K562 (cell line): Measurements from ENCODE around the gene PTGFR. TPM values are rescaled to one million over a fixed set of nuclear protein-coding genes. Genes with fewer than 3 reads are reported as not detected.

Experiments used
- ATAC-seq: fragments of 200-7000 bp; cut with Tn5 transposase; 3 replicates; pipeline ENCODE4 v1.9.1; 2020; ENCODE audit warnings: moderate library complexity
- BruUV-seq: library from RNA; stranded (reverse); fragments of 400-500 nt; replicated peaks from 2 replicates; lab custom pipeline; 2021; lab: Mats Ljungman, UMichigan
- CTCF ChIA-PET: fragments of 300-600 bp; formaldehyde crosslinking; extraction: SDS; loops from one replicate; lab custom pipeline; 2021; ENCODE audit warnings: low intra/inter-chr PET ratio; lab: Yijun Ruan, JAX
- POLR2A ChIA-PET: fragments of 300-600, 350-650 bp; sonication (Branson Sonifier 250); formaldehyde crosslinking; extraction: SDS; loops from one replicate; lab custom pipeline; 2021; ENCODE audit warnings: antibody characterized with exemption, inconsistent platforms; lab: Yijun Ruan, JAX
- DNase-seq, 4 experiments: peaks; one replicate each; pipeline versions ENCODE4 v3.0.0 to v3.0.0-alpha.2; 2011 to 2018; ENCODE audit warnings: low spot score in 3 of 4, mixed read lengths in 3 of 4; ENCODE audit errors: extremely low read depth in 1 of 4
- FAIRE-seq: peaks from 2 replicates; lab custom pipeline; 2011; peaks lifted over from hg19 to GRCh38; lab: Jason Lieb, UNC
- H2AFZ ChIP-seq: 2 replicates; pipeline ENCODE4 v1.6.0; 2011; ENCODE audit warnings: low read depth, low read length, control low read depth, inconsistent platforms
- H3K27ac ChIP-seq: fragments of 200-600 bp; 3 replicates; pipeline ENCODE4 v1.8.0; 2011; ENCODE audit warnings: low read depth, mild to moderate bottlenecking, control low read depth, inconsistent platforms, low read length, moderate library complexity, mixed read lengths; ENCODE audit errors: extremely low read depth
- H3K27me3 ChIP-seq, 2 experiments: fragments of 300-600 bp in 1 of 2; 2 replicates in 1 of 2; 3 replicates in 1 of 2; pipeline versions ENCODE4 v1.6.0 to v1.8.0; 2011; ENCODE audit warnings: inconsistent platforms in 2 of 2, low read length in 2 of 2, mild to moderate bottlenecking in 1 of 2, mixed read lengths in 1 of 2, moderate library complexity in 1 of 2; ENCODE audit not compliant: control insufficient read depth in 2 of 2, insufficient read depth in 2 of 2
- H3K36me3 ChIP-seq: fragments of 300-600 bp; 3 replicates; pipeline ENCODE4 v1.8.0; 2011; ENCODE audit warnings: mild to moderate bottlenecking, low read length, inconsistent platforms; ENCODE audit not compliant: control insufficient read depth, insufficient read depth
- H3K4me1 ChIP-seq, 2 experiments: fragments of 200-600 bp in 1 of 2; replicated peaks in 1 of 2; 2 replicates in 1 of 2; 3 replicates in 1 of 2; pipeline versions ENCODE4 v1.5.1 to v1.8.0; 2011; ENCODE audit warnings: inconsistent platforms in 2 of 2, low read length in 2 of 2, mild to moderate bottlenecking in 1 of 2, mixed read lengths in 1 of 2, moderate library complexity in 1 of 2; ENCODE audit not compliant: control insufficient read depth in 2 of 2, insufficient read depth in 2 of 2
- H3K4me2 ChIP-seq: 2 replicates; pipeline ENCODE4 v1.6.1; 2011; ENCODE audit warnings: low read length, control low read depth, inconsistent platforms, mixed read lengths; ENCODE audit not compliant: insufficient read depth
- H3K4me3 ChIP-seq: fragments of 200-600 bp; sonication (generic), shearing (Covaris generic); 2 replicates; pipeline ENCODE4 v1.5.1; 2016; ENCODE audit warnings: control low read depth, inconsistent platforms
- H3K79me2 ChIP-seq: fragments of 200-600 bp; 3 replicates; pipeline ENCODE4 v1.8.0; 2011; ENCODE audit warnings: low read length, inconsistent platforms; ENCODE audit not compliant: control insufficient read depth, insufficient read depth
- H3K9ac ChIP-seq, 2 experiments: 2 replicates each; pipeline versions ENCODE4 v1.6.0 to v1.6.1; 2011; ENCODE audit warnings: low read depth in 2 of 2, low read length in 2 of 2, control low read depth in 1 of 2, inconsistent platforms in 1 of 2, mild to moderate bottlenecking in 1 of 2, mixed read lengths in 1 of 2; ENCODE audit not compliant: insufficient read depth in 1 of 2
- H3K9me1 ChIP-seq: one replicate; pipeline ENCODE4 v1.6.0; 2011; ENCODE audit warnings: inconsistent platforms, mild to moderate bottlenecking, low read length, moderate library complexity; ENCODE audit not compliant: control insufficient read depth, insufficient read depth
- H3K9me3 ChIP-seq: replicated peaks from 2 replicates; pipeline ENCODE4 v1.5.1; 2011; ENCODE audit warnings: low read depth, low read length, inconsistent platforms; ENCODE audit not compliant: control insufficient read depth, insufficient read depth
- H4K20me1 ChIP-seq: replicated peaks from 2 replicates; pipeline ENCODE4 v1.6.1; 2011; ENCODE audit warnings: low read length, inconsistent platforms, mixed read lengths; ENCODE audit not compliant: control insufficient read depth, insufficient read depth
- CHD4 ChIP-seq: fragments of 200-600 bp; sonication (generic); IDR thresholded peaks from 3 replicates; pipeline ENCODE4 v1.6.1; 2012; ENCODE audit warnings: low read depth, mild to moderate bottlenecking, mixed read lengths, low read length, inconsistent platforms; ENCODE audit not compliant: insufficient read depth, insufficient replicate concordance, poor library complexity, severe bottlenecking
- KAT2B ChIP-seq: IDR thresholded peaks from one replicate; pipeline ENCODE4 v1.6.1; 2012; ENCODE audit warnings: low read depth, mild to moderate bottlenecking, control low read depth, inconsistent platforms, low read length, moderate library complexity
- MECOM ChIP-seq: fragments of 250-450 bp; sonication (Bioruptor Pico); IDR thresholded peaks from 2 replicates; pipeline ENCODE4 v1.8.0; 2022; ENCODE audit warnings: inconsistent platforms
- NR2C1 ChIP-seq, 2 experiments: fragments of 450-650 bp; IDR thresholded peaks; 2 replicates each; pipeline ENCODE4 v1.6.1; 2017; ENCODE audit warnings: mild to moderate bottlenecking in 2 of 2, antibody characterized with exemption in 1 of 2, inconsistent platforms in 1 of 2, missing compliant biosample characterization in 1 of 2, missing genetic modification characterization in 1 of 2
- SP1 ChIP-seq: sonication (generic); formaldehyde crosslinking; IDR thresholded peaks from 2 replicates; pipeline ENCODE4 v1.8.1; 2022; ENCODE audit warnings: mild to moderate bottlenecking, missing genetic modification reagents
- XRCC4 ChIP-seq: IDR thresholded peaks from one replicate; pipeline ENCODE4 v1.6.1; 2011; ENCODE audit not compliant: insufficient read depth, insufficient read length; ENCODE audit errors: extremely low read depth
- ZKSCAN1 ChIP-seq: fragments of 150-350 bp; IDR thresholded peaks from 2 replicates; pipeline ENCODE4 v1.6.1; 2016; ENCODE audit warnings: low read depth, low read length
- ZNF175 ChIP-seq: fragments of 200-800 bp; sonication (Bioruptor generic); IDR thresholded peaks from 2 replicates; pipeline ENCODE4 v1.6.1; 2016; ENCODE audit warnings: low read depth, mild to moderate bottlenecking, missing genetic modification characterization, missing compliant biosample characterization
- ZNF263 ChIP-seq: sonication (generic); formaldehyde crosslinking; IDR thresholded peaks from 2 replicates; pipeline ENCODE4 v1.8.0; 2022; ENCODE audit warnings: mild to moderate bottlenecking, missing genetic modification reagents, borderline replicate concordance
- ZNF408 ChIP-seq: fragments of 250-450 bp; sonication (Bioruptor Pico); IDR thresholded peaks from 2 replicates; pipeline ENCODE4 v1.4.0; 2020; ENCODE audit warnings: low read depth, mild to moderate bottlenecking, moderate library complexity
- ZNF583 ChIP-seq: fragments of 250-450 bp; sonication (Bioruptor Pico); IDR thresholded peaks from 2 replicates; pipeline ENCODE4 v1.4.0; 2020
- WGBS: fragments of 100-300 bp; shearing (Covaris generic); methylation state at CpG from one replicate; pipeline ENCODE4 v1.1.6; 2016; ENCODE audit warnings: low coverage, mixed read lengths; ENCODE audit not compliant: insufficient coverage; ENCODE audit errors: missing lambda C conversion rate; 5-methylcytosine and 5-hydroxymethylcytosine counted together
- in situ Hi-C: fragments of 300-500 bp; cut with MboI; formaldehyde crosslinking; loops from 4 replicates; pipeline ENCODE4 v1.15.0; 2018; ENCODE audit warnings: inconsistent platforms, mixed read lengths
- intact Hi-C: fragments of 100-400 bp; cut with micrococcal nuclease; formaldehyde crosslinking; loops from 2 replicates; pipeline ENCODE4 v1.14.2; 2022
- polyA plus RNA-seq, 8 experiments: library from polyadenylated mRNA; depleted of rRNA in 4 of 8; stranded (reverse) in 5 of 8; unstranded in 3 of 8; fragments of >200 nt; fragmentation: Nextera tagmentation in 2 of 8; fragmentation: Illumina TruSeq in 1 of 8; extraction: Ambion mirVana in 2 of 8; extraction: Trizol in 1 of 8; gene quantifications; 2 replicates each; pipeline versions ENCODE4 v1.2.1 to v1.2.3, GENCODE V29; 2011 to 2014; ENCODE audit warnings: inconsistent platforms in 1 of 8, missing spikeins in 1 of 8
- total RNA-seq, 7 experiments: library from RNA; depleted of rRNA in 6 of 7; stranded (reverse); fragments of >200 nt in 6 of 7; fragmentation: Illumina TruSeq in 2 of 7; extraction: Trizol in 2 of 7; gene quantifications; 2 replicates each; pipeline versions ENCODE4 v1.2.1 to v1.2.3, GENCODE V29; 2011 to 2021; ENCODE audit warnings: low replicate concordance in 1 of 7
- TF ChIP-seq, protein P1 (sequence below): fragments of 450-650 bp; IDR thresholded peaks from 2 replicates; pipeline ENCODE4 v1.6.1; 2016
- TF ChIP-seq, protein P2 (sequence below): sonication (generic); formaldehyde crosslinking; IDR thresholded peaks from 2 replicates; pipeline ENCODE4 v1.8.1; 2023; ENCODE audit warnings: mild to moderate bottlenecking, missing genetic modification reagents
- TF ChIP-seq, protein P3 (sequence below): fragments of 450-650 bp; IDR thresholded peaks from 2 replicates; pipeline ENCODE4 v1.6.1; 2016; ENCODE audit warnings: missing biosample characterization, missing genetic modification characterization
- TF ChIP-seq, protein P4 (sequence below): fragments of 200-800 bp; sonication (Bioruptor generic); IDR thresholded peaks from 2 replicates; pipeline ENCODE4 v1.6.1; 2017; ENCODE audit warnings: missing genetic modification characterization, missing compliant biosample characterization
- TF ChIP-seq, protein P5 (sequence below): fragments of 250-450 bp; sonication (Bioruptor Pico); IDR thresholded peaks from 2 replicates; pipeline ENCODE4 v1.8.0; 2021; ENCODE audit warnings: mild to moderate bottlenecking, moderate library complexity

Gene PTGFR
- total and polyA plus RNA-seq, 9 of the 15 experiments (the other 6 are each of a cell fraction or from before 2014, with no cell fraction given): 0.04 TPM; not detected in 8

DNA sequence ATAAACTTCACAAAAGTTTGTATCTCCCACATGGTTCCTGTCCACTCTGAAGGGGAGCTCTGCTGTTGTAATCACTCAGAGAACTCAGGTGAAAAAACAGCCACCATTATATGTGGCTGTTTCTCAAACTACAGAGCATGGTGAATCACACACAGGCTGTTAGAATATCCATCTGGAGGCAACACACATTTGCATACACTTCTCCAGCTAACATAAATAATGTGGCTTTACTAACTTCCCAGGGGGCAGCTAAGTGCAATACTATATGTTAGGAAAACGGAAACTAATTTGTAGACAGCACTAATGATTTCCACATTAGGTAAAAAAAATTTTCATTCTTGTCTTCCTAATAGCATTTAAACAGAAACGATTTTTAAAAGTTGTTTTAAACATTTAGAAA lies 49.3 kb downstream of the PTGFR start:
- H2AFZ ChIP-seq: no peak overlapping the region
- CTCF ChIA-PET: no interaction called here
- H3K27me3 ChIP-seq: no peaks in the 10 kb centered on the region
- WGBS: 0% methylated on average over 2 of the region's 2 CpGs
- no peak for DNase-seq
- H4K20me1 ChIP-seq: no peaks in the 10 kb centered on the region
- H3K4me2 ChIP-seq: no peak overlapping the region
- no peak for ATAC-seq
- no peaks in the 10 kb centered on the region for H3K4me1 ChIP-seq
- POLR2A ChIA-PET: no interaction called here
- no peak overlapping the region for H3K27ac ChIP-seq
- peaks cover 2% of the 10 kb centered on the region; the same call in 1 of the 2 replicates for H3K9me3 ChIP-seq
- H3K79me2 ChIP-seq: no peaks in the 10 kb centered on the region
- no peaks in the 10 kb centered on the region for H3K36me3 ChIP-seq
- FAIRE-seq: no peak
- in situ Hi-C loops (no loop called here), intact Hi-C loops (no loop called here)
- no TSS peak for BruUV-seq
- H3K9me1 ChIP-seq: no peaks in the 10 kb centered on the region
- no peak overlapping the region for H3K4me3 ChIP-seq
- H3K9ac ChIP-seq: no peak overlapping the region
- TF ChIP-seq KAT2B: no peak
- TF ChIP-seq ZNF408: no peak
- TF ChIP-seq ZNF263 (CRISPR knock-in tag): no peak
- no peak for TF ChIP-seq CHD4
- TF ChIP-seq, protein P1, sequence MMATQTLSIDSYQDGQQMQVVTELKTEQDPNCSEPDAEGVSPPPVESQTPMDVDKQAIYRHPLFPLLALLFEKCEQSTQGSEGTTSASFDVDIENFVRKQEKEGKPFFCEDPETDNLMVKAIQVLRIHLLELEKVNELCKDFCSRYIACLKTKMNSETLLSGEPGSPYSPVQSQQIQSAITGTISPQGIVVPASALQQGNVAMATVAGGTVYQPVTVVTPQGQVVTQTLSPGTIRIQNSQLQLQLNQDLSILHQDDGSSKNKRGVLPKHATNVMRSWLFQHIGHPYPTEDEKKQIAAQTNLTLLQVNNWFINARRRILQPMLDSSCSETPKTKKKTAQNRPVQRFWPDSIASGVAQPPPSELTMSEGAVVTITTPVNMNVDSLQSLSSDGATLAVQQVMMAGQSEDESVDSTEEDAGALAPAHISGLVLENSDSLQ: no peak
- no peak for TF ChIP-seq ZNF175
- TF ChIP-seq, protein P2, sequence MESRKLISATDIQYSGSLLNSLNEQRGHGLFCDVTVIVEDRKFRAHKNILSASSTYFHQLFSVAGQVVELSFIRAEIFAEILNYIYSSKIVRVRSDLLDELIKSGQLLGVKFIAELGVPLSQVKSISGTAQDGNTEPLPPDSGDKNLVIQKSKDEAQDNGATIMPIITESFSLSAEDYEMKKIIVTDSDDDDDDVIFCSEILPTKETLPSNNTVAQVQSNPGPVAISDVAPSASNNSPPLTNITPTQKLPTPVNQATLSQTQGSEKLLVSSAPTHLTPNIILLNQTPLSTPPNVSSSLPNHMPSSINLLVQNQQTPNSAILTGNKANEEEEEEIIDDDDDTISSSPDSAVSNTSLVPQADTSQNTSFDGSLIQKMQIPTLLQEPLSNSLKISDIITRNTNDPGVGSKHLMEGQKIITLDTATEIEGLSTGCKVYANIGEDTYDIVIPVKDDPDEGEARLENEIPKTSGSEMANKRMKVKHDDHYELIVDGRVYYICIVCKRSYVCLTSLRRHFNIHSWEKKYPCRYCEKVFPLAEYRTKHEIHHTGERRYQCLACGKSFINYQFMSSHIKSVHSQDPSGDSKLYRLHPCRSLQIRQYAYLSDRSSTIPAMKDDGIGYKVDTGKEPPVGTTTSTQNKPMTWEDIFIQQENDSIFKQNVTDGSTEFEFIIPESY (CRISPR knock-in tag): no peak
- no peak for TF ChIP-seq NR2C1 (IDR thresholded peaks at IDR 0.05)
- no peak for TF ChIP-seq NR2C1 (tag; IDR thresholded peaks at IDR 0.05)
- no peak for TF ChIP-seq MECOM
- TF ChIP-seq, protein P3, sequence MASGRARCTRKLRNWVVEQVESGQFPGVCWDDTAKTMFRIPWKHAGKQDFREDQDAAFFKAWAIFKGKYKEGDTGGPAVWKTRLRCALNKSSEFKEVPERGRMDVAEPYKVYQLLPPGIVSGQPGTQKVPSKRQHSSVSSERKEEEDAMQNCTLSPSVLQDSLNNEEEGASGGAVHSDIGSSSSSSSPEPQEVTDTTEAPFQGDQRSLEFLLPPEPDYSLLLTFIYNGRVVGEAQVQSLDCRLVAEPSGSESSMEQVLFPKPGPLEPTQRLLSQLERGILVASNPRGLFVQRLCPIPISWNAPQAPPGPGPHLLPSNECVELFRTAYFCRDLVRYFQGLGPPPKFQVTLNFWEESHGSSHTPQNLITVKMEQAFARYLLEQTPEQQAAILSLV (tag): no peak
- no peak for TF ChIP-seq ZNF583
- TF ChIP-seq, protein P4, sequence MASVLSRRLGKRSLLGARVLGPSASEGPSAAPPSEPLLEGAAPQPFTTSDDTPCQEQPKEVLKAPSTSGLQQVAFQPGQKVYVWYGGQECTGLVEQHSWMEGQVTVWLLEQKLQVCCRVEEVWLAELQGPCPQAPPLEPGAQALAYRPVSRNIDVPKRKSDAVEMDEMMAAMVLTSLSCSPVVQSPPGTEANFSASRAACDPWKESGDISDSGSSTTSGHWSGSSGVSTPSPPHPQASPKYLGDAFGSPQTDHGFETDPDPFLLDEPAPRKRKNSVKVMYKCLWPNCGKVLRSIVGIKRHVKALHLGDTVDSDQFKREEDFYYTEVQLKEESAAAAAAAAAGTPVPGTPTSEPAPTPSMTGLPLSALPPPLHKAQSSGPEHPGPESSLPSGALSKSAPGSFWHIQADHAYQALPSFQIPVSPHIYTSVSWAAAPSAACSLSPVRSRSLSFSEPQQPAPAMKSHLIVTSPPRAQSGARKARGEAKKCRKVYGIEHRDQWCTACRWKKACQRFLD (CRISPR knock-in tag): no peak
- TF ChIP-seq SP1 (CRISPR knock-in tag): no peak
- no peak for TF ChIP-seq ZKSCAN1
- TF ChIP-seq, protein P5, sequence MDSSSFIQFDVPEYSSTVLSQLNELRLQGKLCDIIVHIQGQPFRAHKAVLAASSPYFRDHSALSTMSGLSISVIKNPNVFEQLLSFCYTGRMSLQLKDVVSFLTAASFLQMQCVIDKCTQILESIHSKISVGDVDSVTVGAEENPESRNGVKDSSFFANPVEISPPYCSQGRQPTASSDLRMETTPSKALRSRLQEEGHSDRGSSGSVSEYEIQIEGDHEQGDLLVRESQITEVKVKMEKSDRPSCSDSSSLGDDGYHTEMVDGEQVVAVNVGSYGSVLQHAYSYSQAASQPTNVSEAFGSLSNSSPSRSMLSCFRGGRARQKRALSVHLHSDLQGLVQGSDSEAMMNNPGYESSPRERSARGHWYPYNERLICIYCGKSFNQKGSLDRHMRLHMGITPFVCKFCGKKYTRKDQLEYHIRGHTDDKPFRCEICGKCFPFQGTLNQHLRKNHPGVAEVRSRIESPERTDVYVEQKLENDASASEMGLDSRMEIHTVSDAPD (CRISPR knock-in tag): no peak
- TF ChIP-seq XRCC4: no peak
